NK-92 (cell line): ENCODE results near the gene TMEM51.

Experiments used
- DNase-seq: peaks from one replicate; lab custom pipeline; 2025; ENCODE audit not compliant: unreplicated experiment; lab: John Stamatoyannopoulos, UW

Gene TMEM51

GRCh38 chr1:15212954-15213291 is 59.4 kb downstream of the TMEM51 start:
- no peak for DNase-seq

GRCh38 chr1:15213341-15213821 is 59.8 kb downstream of the TMEM51 start:
- DNase-seq = no peak

- no peak for DNase-seq
Observed at GRCh38 chr1:15214527-15214926, 61.0 kb downstream of the TMEM51 start.

GRCh38 chr1:15215116-15215515 is 61.6 kb downstream of the TMEM51 start:
- DNase-seq = no peak

- no peak for DNase-seq
Observed at GRCh38 chr1:15217654-15218053, 64.1 kb downstream of the TMEM51 start.

GRCh38 chr1:15218287-15219279 is 65.0 kb downstream of the TMEM51 start:
- no peak for DNase-seq

GRCh38 chr1:15219280-15220023 is 65.9 kb downstream of the TMEM51 start:
- DNase-seq = no peak

GRCh38 chr1:15220024-15220392 is 66.5 kb downstream of the TMEM51 start:
- no peak for DNase-seq

- no peak for DNase-seq
Observed at GRCh38 chr1:15220825-15221431, 67.4 kb downstream of the TMEM51 start.

GRCh38 chr1:15222653-15223303 is 69.2 kb downstream of the TMEM51 start:
- no peak for DNase-seq

- DNase-seq = no peak
Observed at GRCh38 chr1:15224259-15224869, 70.8 kb downstream of the TMEM51 start.

- no peak for DNase-seq
Observed at GRCh38 chr1:15224974-15225373, 71.4 kb downstream of the TMEM51 start.

- no peak for DNase-seq
Observed at GRCh38 chr1:15225461-15225860, 71.9 kb downstream of the TMEM51 start.

- no peak for DNase-seq
Observed at GRCh38 chr1:15226388-15227255, 73.1 kb downstream of the TMEM51 start.

- DNase-seq = no peak
Observed at GRCh38 chr1:15229707-15230131, 76.2 kb downstream of the TMEM51 start.

GRCh38 chr1:15231714-15232201 is 78.2 kb downstream of the TMEM51 start:
- DNase-seq = no peak

GRCh38 chr1:15233689-15234088 is 80.1 kb downstream of the TMEM51 start:
- no peak for DNase-seq

- no peak for DNase-seq
Observed at GRCh38 chr1:15236321-15236721, 82.8 kb downstream of the TMEM51 start.

GRCh38 chr1:15236746-15237145 is 83.2 kb downstream of the TMEM51 start:
- DNase-seq = no peak
